ENCODE results near the gene RAMACL.

- TF ChIP-seq CTCF (conservative IDR thresholded peaks at IDR 0.05; ENCODE audit: low read depth, low read length) (no peak), EZH2phosphoT487 (IDR thresholded peaks at IDR 0.05; ENCODE audit: borderline replicate concordance, low read length) (no peak)
Measured at GRCh38 chr6:166551754-166552495, 34.6 kb downstream of the RAMACL start.
